HEK293T (cell line): ENCODE data around the gene SEMA4C.

Experiments used
- ARNT ChIP-seq: fragments of 450-650 bp; IDR thresholded peaks from 2 replicates; pipeline ENCODE4 v1.6.1; 2017; ENCODE audit warnings: mild to moderate bottlenecking
- BHLHE40 ChIP-seq: fragments of 450-650 bp; IDR thresholded peaks from 2 replicates; pipeline ENCODE4 v1.6.1; 2016; ENCODE audit warnings: mild to moderate bottlenecking, moderate library complexity, borderline replicate concordance
- FOXK2 ChIP-seq: fragments of 450-650 bp; IDR thresholded peaks from 2 replicates; pipeline ENCODE4 v1.6.1; 2016; ENCODE audit warnings: mild to moderate bottlenecking
- FOXM1 ChIP-seq: fragments of 450-650 bp; IDR thresholded peaks from 2 replicates; pipeline ENCODE4 v1.6.1; 2017; ENCODE audit warnings: mild to moderate bottlenecking, borderline replicate concordance
- HDGF ChIP-seq: fragments of 450-650 bp; IDR thresholded peaks from 2 replicates; pipeline ENCODE4 v1.6.1; 2017; ENCODE audit warnings: antibody characterized with exemption, borderline replicate concordance
- L3MBTL2 ChIP-seq: fragments of 450-650 bp; conservative IDR thresholded peaks from 2 replicates; pipeline ENCODE4 v1.6.1; 2016; ENCODE audit warnings: mild to moderate bottlenecking
- LEF1 ChIP-seq: fragments of 450-650 bp; IDR thresholded peaks from 2 replicates; pipeline ENCODE4 v1.6.1; 2017; ENCODE audit warnings: mild to moderate bottlenecking, borderline replicate concordance
- NFRKB ChIP-seq: fragments of 450-650 bp; IDR thresholded peaks from 2 replicates; pipeline ENCODE4 v1.6.1; 2016; ENCODE audit warnings: mild to moderate bottlenecking, moderate library complexity
- PKNOX1 ChIP-seq: fragments of 450-650 bp; IDR thresholded peaks from 2 replicates; pipeline ENCODE4 v1.6.1; 2016
- SP1 ChIP-seq: fragments of 450-650 bp; IDR thresholded peaks from 2 replicates; pipeline ENCODE4 v1.6.1; 2017
- TARDBP ChIP-seq: fragments of 450-650 bp; IDR thresholded peaks from 2 replicates; pipeline ENCODE4 v1.6.1; 2016
- ZNF384 ChIP-seq: fragments of 450-650 bp; IDR thresholded peaks from 2 replicates; pipeline ENCODE4 v1.6.1; 2016

GRCh38 chr2:96897491-96898134 is 27.7 kb upstream of the SEMA4C start:
- TF ChIP-seq NFRKB, result no peak
- no peak for TF ChIP-seq SP1
- no peak for TF ChIP-seq ZNF384
- TF ChIP-seq TARDBP, result no peak
- no peak for TF ChIP-seq FOXK2
- no peak for TF ChIP-seq FOXM1
- no peak for TF ChIP-seq BHLHE40
- TF ChIP-seq ARNT, result no peak
- TF ChIP-seq PKNOX1, result no peak
- TF ChIP-seq LEF1, result no peak
- TF ChIP-seq HDGF, result no peak
- TF ChIP-seq L3MBTL2, result no peak
